A673 (cell line): ENCODE results near the gene FBXL17. TPM values are rescaled to one million over a fixed set of nuclear protein-coding genes. Genes with fewer than 3 reads are reported as not detected.

Source experiments
- BruUV-seq: library from RNA; stranded (reverse); fragments of 400-500 nt; replicated peaks from 2 replicates; lab custom pipeline; 2021; lab: Mats Ljungman, UMichigan
- CTCF ChIA-PET: fragments of 300-600 bp; sonication (Branson Sonifier 250); formaldehyde crosslinking; loops from one replicate; lab custom pipeline; 2022; ENCODE audit warnings: antibody characterized with exemption; lab: Charles Lee
- POLR2A ChIA-PET: fragments of 300-600 bp; sonication (Branson Sonifier 250); formaldehyde crosslinking; loops from one replicate; lab custom pipeline; 2022; ENCODE audit warnings: antibody characterized with exemption; ENCODE audit not compliant: low non-redundant PET; lab: Charles Lee
- DNase-seq: peaks from one replicate; pipeline ENCODE4 v3.0.0-alpha.2; 2015; ENCODE audit warnings: low spot score
- H3K27ac ChIP-seq: fragments of 200-600 bp; sonication (generic); 2 replicates; pipeline ENCODE4 v1.5.1; 2016; ENCODE audit warnings: mixed run types, low read depth, mild to moderate bottlenecking, mixed read lengths, antibody characterized with exemption, low read length; ENCODE audit not compliant: poor library complexity, severe bottlenecking
- H3K27me3 ChIP-seq: fragments of 200-600 bp; sonication (generic); replicated peaks from 2 replicates; pipeline ENCODE4 v1.6.1; 2017; ENCODE audit warnings: mixed run types, low read depth, mild to moderate bottlenecking, mixed read lengths, antibody characterized with exemption, low read length; ENCODE audit not compliant: insufficient read depth, poor library complexity
- H3K36me3 ChIP-seq: fragments of 200-600 bp; sonication (generic); 2 replicates; pipeline ENCODE4 v1.6.1; 2016; ENCODE audit warnings: mixed run types, mild to moderate bottlenecking, mixed read lengths, antibody characterized with exemption, low read length; ENCODE audit not compliant: insufficient read depth, poor library complexity, severe bottlenecking
- H3K4me1 ChIP-seq: fragments of 200-600 bp; sonication (generic); 2 replicates; pipeline ENCODE4 v1.6.1; 2017; ENCODE audit warnings: mixed run types, mild to moderate bottlenecking, mixed read lengths, antibody characterized with exemption, low read length; ENCODE audit not compliant: insufficient read depth, poor library complexity, severe bottlenecking
- H3K4me3 ChIP-seq: fragments of 200-600 bp; sonication (generic); 2 replicates; pipeline ENCODE4 v1.5.1; 2016; ENCODE audit warnings: low read depth, mixed run types, mild to moderate bottlenecking, mixed read lengths, low read length; ENCODE audit not compliant: poor library complexity, severe bottlenecking
- H3K9me3 ChIP-seq: fragments of 200-600 bp; sonication (generic); 2 replicates; pipeline ENCODE4 v1.6.1; 2016; ENCODE audit warnings: mixed run types, low read depth, mild to moderate bottlenecking, mixed read lengths, antibody characterized with exemption, low read length; ENCODE audit not compliant: poor library complexity, severe bottlenecking
- CTCF ChIP-seq: fragments of 300-800, 200-600 bp; sonication (generic); conservative IDR thresholded peaks from 2 replicates; pipeline ENCODE4 v1.5.1; 2017; ENCODE audit warnings: low read depth, mild to moderate bottlenecking, antibody characterized with exemption, low read length, moderate library complexity, mixed read lengths
- EZH2 ChIP-seq: fragments of 200-600 bp; sonication (generic); IDR thresholded peaks from 2 replicates; pipeline ENCODE4 v1.6.1; 2017; ENCODE audit warnings: borderline replicate concordance, low read depth, mild to moderate bottlenecking, mixed read lengths, antibody characterized with exemption, low read length; ENCODE audit not compliant: poor library complexity, severe bottlenecking
- intact Hi-C: fragments of 100-400 bp; cut with micrococcal nuclease; formaldehyde crosslinking; loops from one replicate; pipeline ENCODE4 v1.10.0; 2022; ENCODE audit not compliant: unreplicated experiment
- total RNA-seq: library from RNA; stranded (reverse); gene quantifications from 2 replicates; pipeline ENCODE4 v1.2.3, GENCODE V29; 2021

Gene FBXL17
- total RNA-seq, 1 experiment from 2014 or later: 5.7 TPM

GRCh38 chr5:107968998-107969397 is 412.9 kb downstream of the FBXL17 start:
- BruUV-seq: no TSS peak
- Histone ChIP-seq H3K27me3 (no peaks in the 10 kb centered on the region), H3K36me3 (no peaks in the 10 kb centered on the region), H3K9me3 (no peaks in the 10 kb centered on the region), H3K4me1 (no peaks in the 10 kb centered on the region), H3K4me3 (no peak overlapping the region), H3K27ac (no peak overlapping the region)
- ChIA-PET POLR2A (no interaction called here), CTCF (no interaction called here)
- no peak for DNase-seq
- intact Hi-C loops: no loop called here
- no peak for TF ChIP-seq EZH2
- TF ChIP-seq CTCF: no peak

GRCh38 chr5:107968406-107968843 is 413.5 kb downstream of the FBXL17 start:
- Histone ChIP-seq H3K9me3 (no peaks in the 10 kb centered on the region), H3K27me3 (no peaks in the 10 kb centered on the region), H3K4me1 (no peaks in the 10 kb centered on the region), H3K4me3 (no peak overlapping the region), H3K27ac (no peak overlapping the region), H3K36me3 (no peaks in the 10 kb centered on the region)
- CTCF ChIA-PET: no interaction called here
- DNase-seq: no peak
- POLR2A ChIA-PET: no interaction called here
- intact Hi-C loops: no loop called here
- TF ChIP-seq EZH2 (no peak), CTCF (no peak)
- no TSS peak for BruUV-seq

- no peaks in the 10 kb centered on the region for H3K27me3 ChIP-seq
- DNase-seq: no peak
- BruUV-seq: no TSS peak
- no peak overlapping the region for H3K4me3 ChIP-seq
- no peaks in the 10 kb centered on the region for H3K4me1 ChIP-seq
- intact Hi-C loops: no loop called here
- H3K27ac ChIP-seq: no peak overlapping the region
- no peaks in the 10 kb centered on the region for H3K9me3 ChIP-seq
- CTCF ChIA-PET: no interaction called here
- POLR2A ChIA-PET: no interaction called here
- TF ChIP-seq EZH2 (no peak), CTCF (no peak)
- no peaks in the 10 kb centered on the region for H3K36me3 ChIP-seq
Measured at GRCh38 chr5:107966201-107966600, 415.7 kb downstream of the FBXL17 start.
